H1 (cell line): ENCODE results near the gene CD200. TPM values are rescaled to one million over a fixed set of nuclear protein-coding genes. Genes with fewer than 3 reads are reported as not detected.

Experiments
- CTCF ChIA-PET: fragments of 300-600 bp; sonication (Branson Sonifier 250); formaldehyde crosslinking; loops from one replicate; lab custom pipeline; 2021; ENCODE audit not compliant: partially characterized antibody; lab: Charles Lee
- POLR2A ChIA-PET: fragments of 300-600 bp; sonication (Branson Sonifier 250); formaldehyde crosslinking; loops from one replicate; lab custom pipeline; 2021; ENCODE audit warnings: inconsistent platforms; ENCODE audit not compliant: partially characterized antibody; lab: Charles Lee
- DNase-seq, 2 experiments: peaks; one replicate each; pipeline versions ENCODE4 v3.0.0 to v3.0.0-alpha.2; 2010 to 2022; ENCODE audit warnings: low spot score in 2 of 2, low read depth in 1 of 2, mixed read lengths in 1 of 2
- FAIRE-seq: peaks from 2 replicates; lab custom pipeline; 2011; peaks lifted over from hg19 to GRCh38; lab: Jason Lieb, UNC
- H2AFZ ChIP-seq: 2 replicates; pipeline ENCODE4 v1.8.1; 2012; ENCODE audit warnings: low read length, inconsistent platforms
- H2AK5ac ChIP-seq: 2 replicates; pipeline ENCODE4 v1.6.1; 2013; ENCODE audit warnings: low read depth, low read length
- H2BK120ac ChIP-seq: replicated peaks from 2 replicates; pipeline ENCODE3; 2013; ENCODE audit warnings: low read depth, low read length, inconsistent platforms
- H2BK12ac ChIP-seq: 2 replicates; pipeline ENCODE4 v1.6.1; 2013; ENCODE audit warnings: low read depth, low read length
- H2BK15ac ChIP-seq: 2 replicates; pipeline ENCODE4 v1.6.1; 2013; ENCODE audit warnings: low read length
- H2BK20ac ChIP-seq: 2 replicates; pipeline ENCODE4 v1.6.1; 2013; ENCODE audit warnings: low read length
- H2BK5ac ChIP-seq: 2 replicates; pipeline ENCODE4 v1.6.1; 2013; ENCODE audit warnings: low read depth, low read length
- H3K14ac ChIP-seq: 2 replicates; pipeline ENCODE4 v1.6.1; 2013; ENCODE audit warnings: inconsistent platforms; ENCODE audit not compliant: insufficient read length
- H3K18ac ChIP-seq: 2 replicates; pipeline ENCODE4 v1.6.1; 2013; ENCODE audit warnings: low read length; ENCODE audit errors: extremely low read depth
- H3K23ac ChIP-seq: 2 replicates; pipeline ENCODE4 v1.6.1; 2013; ENCODE audit warnings: inconsistent platforms; ENCODE audit not compliant: insufficient read length
- H3K23me2 ChIP-seq: 2 replicates; pipeline ENCODE4 v1.6.1; 2013; ENCODE audit warnings: low read depth, low read length
- H3K27ac ChIP-seq: 2 replicates; pipeline ENCODE4 v1.6.1; 2011; ENCODE audit warnings: low read depth, low read length, inconsistent platforms
- H3K27me3 ChIP-seq, 4 experiments: replicated peaks in 1 of 4; 1 replicate in 1 of 4; 2 replicates in 3 of 4; pipeline versions ENCODE4 v1.6.1 to v1.8.1; 2011 to 2013; ENCODE audit warnings: low read length in 3 of 4, mild to moderate bottlenecking in 3 of 4, inconsistent platforms in 2 of 4, mixed read lengths in 2 of 4, moderate library complexity in 1 of 4; ENCODE audit not compliant: control insufficient read depth in 3 of 4, insufficient read depth in 3 of 4; ENCODE audit errors: extremely low read depth in 1 of 4
- H3K36me3 ChIP-seq, 4 experiments: 2 replicates each; pipeline versions ENCODE4 v1.6.1 to v1.8.1; 2011 to 2013; ENCODE audit warnings: mild to moderate bottlenecking in 4 of 4, low read length in 3 of 4, moderate library complexity in 2 of 4, control low read depth in 1 of 4, inconsistent platforms in 1 of 4; ENCODE audit not compliant: insufficient read depth in 4 of 4, control insufficient read depth in 2 of 4
- H3K4ac ChIP-seq: replicated peaks from 2 replicates; pipeline ENCODE3; 2013; ENCODE audit warnings: low read length, low read depth, mixed read lengths, inconsistent platforms; ENCODE audit not compliant: insufficient read length
- H3K4me1 ChIP-seq, 4 experiments: replicated peaks in 1 of 4; 1 replicate in 1 of 4; 2 replicates in 3 of 4; pipeline versions ENCODE4 v1.6.1 to v1.8.1; 2011 to 2013; ENCODE audit warnings: low read length in 3 of 4, inconsistent platforms in 2 of 4, mixed read lengths in 1 of 4; ENCODE audit not compliant: insufficient read depth in 4 of 4, control insufficient read depth in 3 of 4
- H3K4me2 ChIP-seq, 2 experiments: 2 replicates each; pipeline versions ENCODE4 v1.6.1 to v1.8.1; 2011 to 2013; ENCODE audit warnings: low read depth in 2 of 2, low read length in 2 of 2, control low read depth in 1 of 2, inconsistent platforms in 1 of 2, mild to moderate bottlenecking in 1 of 2; ENCODE audit not compliant: insufficient read depth in 1 of 2
- H3K4me3 ChIP-seq, 4 experiments: fragments of 200-600, 300-600 bp in 1 of 4; sonication (generic), shearing (Covaris generic), sonication (Bioruptor Twin) in 1 of 4; 2 replicates each; pipeline versions ENCODE4 v1.5.1 to v1.8.1; 2011 to 2016; ENCODE audit warnings: low read length in 4 of 4, low read depth in 3 of 4, control low read depth in 2 of 4, inconsistent platforms in 2 of 4, mild to moderate bottlenecking in 2 of 4, mixed read lengths in 1 of 4, moderate library complexity in 1 of 4; ENCODE audit not compliant: insufficient read depth in 2 of 4; ENCODE audit errors: extremely low read depth in 1 of 4
- H3K56ac ChIP-seq: replicated peaks from 2 replicates; pipeline ENCODE3; 2013; ENCODE audit warnings: low read depth, mild to moderate bottlenecking, mixed read lengths, low read length, inconsistent platforms; ENCODE audit not compliant: insufficient read length
- H3K79me1 ChIP-seq: 2 replicates; pipeline ENCODE4 v1.6.1; 2013; ENCODE audit warnings: low read depth, low read length, control low read depth
- H3K79me2 ChIP-seq, 2 experiments: 2 replicates each; pipeline versions ENCODE4 v1.6.1 to v1.8.1; 2012 to 2013; ENCODE audit warnings: low read length in 2 of 2, mild to moderate bottlenecking in 2 of 2, inconsistent platforms in 1 of 2; ENCODE audit not compliant: insufficient read depth in 2 of 2, control insufficient read depth in 1 of 2
- H3K9ac ChIP-seq, 4 experiments: replicated peaks in 1 of 4; 1 replicate in 1 of 4; 2 replicates in 3 of 4; pipeline versions ENCODE4 v1.6.1 to v1.8.1; 2011 to 2013; ENCODE audit warnings: low read depth in 3 of 4, low read length in 3 of 4, control low read depth in 2 of 4, mild to moderate bottlenecking in 2 of 4, moderate library complexity in 2 of 4, inconsistent platforms in 1 of 4; ENCODE audit errors: extremely low read depth in 1 of 4
- H3K9me3 ChIP-seq, 2 experiments: 2 replicates each; pipeline versions ENCODE4 v1.6.1 to v1.8.1; 2012 to 2013; ENCODE audit warnings: mild to moderate bottlenecking in 2 of 2, moderate library complexity in 2 of 2, control low read depth in 1 of 2, inconsistent platforms in 1 of 2, low read depth in 1 of 2, low read length in 1 of 2, mixed read lengths in 1 of 2; ENCODE audit not compliant: insufficient read depth in 2 of 2
- H4K20me1 ChIP-seq, 2 experiments: replicated peaks in 1 of 2; 2 replicates each; pipeline versions ENCODE3 to v1.8.1; 2011 to 2013; ENCODE audit warnings: inconsistent platforms in 2 of 2, low read length in 2 of 2, mild to moderate bottlenecking in 1 of 2; ENCODE audit not compliant: insufficient read depth in 2 of 2, control insufficient read depth in 1 of 2
- H4K5ac ChIP-seq: 2 replicates; pipeline ENCODE4 v1.6.1; 2013; ENCODE audit warnings: low read length, low read depth, mixed read lengths, inconsistent platforms; ENCODE audit not compliant: insufficient read length
- H4K8ac ChIP-seq: 2 replicates; pipeline ENCODE4 v1.8.0; 2013; ENCODE audit warnings: mild to moderate bottlenecking, moderate library complexity, low read length, inconsistent platforms; ENCODE audit not compliant: insufficient read depth; ENCODE audit errors: extremely low read depth
- H4K91ac ChIP-seq: replicated peaks from 2 replicates; pipeline ENCODE3; 2013; ENCODE audit warnings: low read length, mixed read lengths, inconsistent platforms; ENCODE audit not compliant: insufficient read length
- BACH1 ChIP-seq: IDR thresholded peaks from 2 replicates; pipeline ENCODE4 v1.6.1; 2012; ENCODE audit warnings: low read length, improper control_type of control experiment
- BRCA1 ChIP-seq: IDR thresholded peaks from 2 replicates; pipeline ENCODE4 v1.6.1; 2012; ENCODE audit warnings: low read depth, low read length, improper control_type of control experiment
- KDM4A ChIP-seq: IDR thresholded peaks from one replicate; pipeline ENCODE4 v1.7.1; 2012; ENCODE audit warnings: low read depth, mild to moderate bottlenecking, moderate library complexity, low read length, inconsistent platforms; ENCODE audit not compliant: severe bottlenecking
- NRF1 ChIP-seq: IDR thresholded peaks from 2 replicates; pipeline ENCODE4 v1.6.1; 2011; ENCODE audit warnings: mild to moderate bottlenecking, low read depth, low read length, improper control_type of control experiment
- PHF8 ChIP-seq: fragments of 200-600 bp; sonication (generic); conservative IDR thresholded peaks from 2 replicates; pipeline ENCODE4 v1.7.1; 2012; ENCODE audit warnings: low read depth, mild to moderate bottlenecking, inconsistent platforms, low read length, moderate library complexity
- POLR2AphosphoS5 ChIP-seq: IDR thresholded peaks from 2 replicates; pipeline ENCODE4 v1.6.1; 2011; ENCODE audit warnings: low read depth, low read length
- RXRA ChIP-seq: IDR thresholded peaks from 2 replicates; pipeline ENCODE4 v1.6.1; 2011; ENCODE audit warnings: low read depth, mild to moderate bottlenecking, low read length, moderate library complexity; ENCODE audit not compliant: insufficient read depth
- SIRT6 ChIP-seq: IDR thresholded peaks from one replicate; pipeline ENCODE4 v1.7.1; 2012; ENCODE audit warnings: low read length, inconsistent platforms
- ZNF274 ChIP-seq: IDR thresholded peaks from 2 replicates; pipeline ENCODE4 v1.7.0; 2012; ENCODE audit warnings: low read length, borderline replicate concordance; ENCODE audit errors: extremely low read depth
- WGBS, 2 experiments: shearing (Covaris generic) in 1 of 2; methylation state at CpG; one replicate each; pipeline versions ENCODE4 v1.1.6 to v1.1.7; 2013 to 2015; ENCODE audit warnings: low lambda C conversion rate in 2 of 2, mixed read lengths in 2 of 2, inconsistent platforms in 1 of 2, low coverage in 1 of 2, missing lambda C conversion rate in 1 of 2; ENCODE audit not compliant: insufficient replicate concordance in 2 of 2, insufficient coverage in 1 of 2, insufficient read length in 1 of 2; ENCODE audit errors: extremely low coverage in 1 of 2, missing lambda C conversion rate in 1 of 2; 5-methylcytosine and 5-hydroxymethylcytosine counted together
- polyA plus RNA-seq, 7 experiments: library from polyadenylated mRNA; depleted of rRNA in 3 of 7; stranded (reverse) in 5 of 7; unstranded in 2 of 7; fragments of >200 nt in 5 of 7; fragments of 200-250 nt in 2 of 7; gene quantifications; 1 replicate in 5 of 7; 2 replicates in 1 of 7; 4 replicates in 1 of 7; pipeline versions ENCODE4 v1.2.1 to v1.2.3, GENCODE V29; 2011 to 2013; ENCODE audit warnings: missing spikeins in 2 of 7, mixed read lengths in 2 of 7
- total RNA-seq: library from RNA; stranded (reverse); fragmentation: NEBNext Ultra II Directional; extraction: Animal tissue kit (Norgen Biotek cat#: 25700); gene quantifications from 2 replicates; pipeline ENCODE4 v1.2.1, GENCODE V29; 2021

Gene CD200
- total and polyA plus RNA-seq, 2 of the 8 experiments (the other 6 are each of a cell fraction or from before 2014, with no cell fraction given): 45.8 to 50.2 TPM

- H3K23me2 ChIP-seq: no peaks in the 10 kb centered on the region
- no peak overlapping the region for H2BK15ac ChIP-seq
- no peak overlapping the region for H3K14ac ChIP-seq
- H3K4me1 ChIP-seq: peaks cover 0 to 16% (median 8%) of the 10 kb centered on the region in 4 experiments; a peak in 5 of 7 replicates
- DNase-seq (no peak), FAIRE-seq (peak; percentile 87)
- H4K8ac ChIP-seq: no peak overlapping the region
- H3K36me3 ChIP-seq: no peaks in the 10 kb centered on the region
- no peaks in the 10 kb centered on the region for H3K79me1 ChIP-seq
- TF ChIP-seq NRF1: no peak
- peak; percentile 33 for TF ChIP-seq KDM4A
- no peak for TF ChIP-seq POLR2AphosphoS5
- TF ChIP-seq BRCA1: no peak
- no peak for TF ChIP-seq SIRT6
- TF ChIP-seq PHF8: no peak
- TF ChIP-seq ZNF274: no peak
- no peak for TF ChIP-seq RXRA
- TF ChIP-seq BACH1: no peak
- no peak overlapping the region for H3K4ac ChIP-seq
- H3K79me2 ChIP-seq: no peaks in the 10 kb centered on the region
- H3K27ac ChIP-seq: peak overlapping the region; percentile 25; the same call in 1 of the 2 replicates
- H3K27me3 ChIP-seq: no peaks in the 10 kb centered on the region
- no peak overlapping the region for H2BK12ac ChIP-seq
- peaks cover 1 to 4% of the 10 kb centered on the region in 2 experiments; a peak in 1 of 4 replicates for H3K9me3 ChIP-seq
- no peaks in the 10 kb centered on the region for H4K20me1 ChIP-seq
- H2BK5ac ChIP-seq: no peak overlapping the region
- H3K56ac ChIP-seq: no peak overlapping the region
- H2AFZ ChIP-seq: peak overlapping the region; percentile 77
- H2BK20ac ChIP-seq: peak overlapping the region; percentile 7; the same call in 1 of the 2 replicates
- H3K18ac ChIP-seq: peak overlapping the region; percentile 55; the same call in 1 of the 2 replicates
- H2AK5ac ChIP-seq: no peak overlapping the region
- ChIA-PET POLR2A (interaction anchor here (0.8 to 3.9 kb wide), 7 partner anchors 9 to 94 kb away, joined by 3 to 16 read pairs (median 5); partner anchors contain the start of genes CD200 and SLC9C1), CTCF (interaction anchor here (0.7 to 4.4 kb wide), 13 partner anchors 10 to 211 kb away, joined by 3 to 30 read pairs (median 5); partner anchors contain the start of genes CD200 and SLC9C1)
- peak overlapping the region; percentile 18 for H4K5ac ChIP-seq
- H3K4me2 ChIP-seq: peak overlapping the region; percentile 48 to 50; a peak in 3 of 4 replicates
- no peak overlapping the region for H4K91ac ChIP-seq
- H3K23ac ChIP-seq: no peak overlapping the region
- peak overlapping the region; percentile 22 for H2BK120ac ChIP-seq
- peak overlapping the region in 1 of 4 experiments; percentile 28; a peak in 1 of 8 replicates for H3K4me3 ChIP-seq
- H3K9ac ChIP-seq: no peak overlapping the region
- WGBS, 2 experiments: 29% methylated on average over 5 of the region's 5 CpGs; no CpG with 5 or more reads in 1 of the 2 experiments
These were observed 10.9 kb upstream of the CD200 start for GRCh38 chr3:112321867-112322652.
